Measurements from ENCODE around the gene PARD6G. TPM values are rescaled to one million over a fixed set of nuclear protein-coding genes. Genes with fewer than 3 reads are reported as not detected.

The PARD6G gene
- total and polyA plus RNA-seq, 9 donors: 8.2 to 16.7 (median 12.5) TPM

- intact Hi-C loops (cut with DNase I): no loop called here
- H3K27ac ChIP-seq: no peak overlapping the region
- no peak for DNase-seq
- no peaks in the 10 kb centered on the region for H3K36me3 ChIP-seq
- no peaks in the 10 kb centered on the region for H3K27me3 ChIP-seq
- TF ChIP-seq EP300 (IDR thresholded peaks at IDR 0.05): no peak
- TF ChIP-seq POLR2A (IDR thresholded peaks at IDR 0.05): no peak
- no peak for TF ChIP-seq CTCF (IDR thresholded peaks at IDR 0.05)
- no peaks in the 10 kb centered on the region for H3K9me3 ChIP-seq
- no peaks in the 10 kb centered on the region for H3K4me1 ChIP-seq (ENCODE audit: insufficient read depth)
- 93 to 98% (median 94%) methylated on average over 2 of the region's 2 CpGs for WGBS, 3 donors
- H3K4me3 ChIP-seq: no peak overlapping the region
Observed at GRCh38 chr18:80204142-80204541, 43.2 kb downstream of the PARD6G start.

DNA sequence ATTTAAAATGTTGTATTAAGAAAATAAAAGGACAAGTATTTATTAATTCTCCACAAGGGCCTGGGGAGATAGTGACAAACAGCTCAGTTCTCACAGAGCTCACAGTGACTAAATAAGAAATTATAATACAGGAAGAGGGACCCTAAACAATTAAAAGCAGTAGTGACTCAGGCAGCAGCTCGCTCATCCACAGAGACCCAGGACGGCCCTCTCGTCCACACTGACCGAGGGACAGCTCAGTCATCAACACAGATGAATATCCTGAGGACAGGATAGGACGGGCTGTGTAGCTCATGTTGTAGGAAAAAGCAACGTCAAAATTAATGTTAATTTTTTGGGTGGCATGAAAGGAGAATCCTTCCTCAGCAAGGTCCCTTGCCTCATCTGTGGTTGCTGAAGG, 44.1 kb downstream of the PARD6G start:
- H3K36me3 ChIP-seq: no peaks in the 10 kb centered on the region
- H3K9me3 ChIP-seq: no peaks in the 10 kb centered on the region
- H3K4me1 ChIP-seq (ENCODE audit: insufficient read depth): no peaks in the 10 kb centered on the region
- H3K4me3 ChIP-seq: no peak overlapping the region
- DNase-seq: no peak
- H3K27ac ChIP-seq: no peak overlapping the region
- TF ChIP-seq EP300 (IDR thresholded peaks at IDR 0.05): no peak
- TF ChIP-seq CTCF (IDR thresholded peaks at IDR 0.05): no peak
- TF ChIP-seq POLR2A (IDR thresholded peaks at IDR 0.05): no peak
- intact Hi-C loops (cut with DNase I): no loop called here
- no peaks in the 10 kb centered on the region for H3K27me3 ChIP-seq
- 89 to 93% (median 93%) methylated on average over 6 of the region's 6 CpGs for WGBS, 3 donors

GRCh38 chr18:80202264-80202998, 44.9 kb downstream of the PARD6G start:
- Histone ChIP-seq H3K4me1 (ENCODE audit: insufficient read depth) (peaks cover 5% of the 10 kb centered on the region), H3K9me3 (no peaks in the 10 kb centered on the region), H3K4me3 (no peak overlapping the region), H3K27ac (no peak overlapping the region), H3K36me3 (no peaks in the 10 kb centered on the region), H3K27me3 (no peaks in the 10 kb centered on the region)
- 89 to 93% (median 92%) methylated on average over 12 of the region's 12 CpGs for WGBS, 3 donors
- no peak for TF ChIP-seq POLR2A (IDR thresholded peaks at IDR 0.05)
- no peak for DNase-seq
- intact Hi-C loops (cut with DNase I): no loop called here

DNA sequence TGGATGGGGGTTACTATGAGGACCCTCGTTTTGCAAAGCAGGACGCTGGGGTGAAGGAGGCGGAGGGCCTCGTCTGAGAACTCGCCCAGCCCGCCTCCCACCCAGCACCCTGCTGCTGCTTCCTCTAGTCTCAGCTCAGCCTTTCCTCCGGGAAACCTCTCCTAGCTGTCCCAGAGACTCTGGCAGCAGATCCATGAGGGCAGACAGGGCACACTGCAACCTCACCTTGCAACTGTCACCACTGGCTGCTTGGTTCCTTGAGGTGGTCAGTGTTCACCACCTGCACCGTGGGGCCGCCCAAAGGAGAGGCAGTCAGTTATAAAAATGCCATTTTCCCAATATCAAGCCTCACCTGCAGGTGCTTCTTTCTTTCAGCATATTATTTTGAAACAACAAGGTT, 45.6 kb downstream of the PARD6G start:
- 72 to 76% (median 73%) methylated on average over 9 of the region's 9 CpGs for WGBS, 3 donors
- intact Hi-C loops (cut with DNase I): no loop called here
- Histone ChIP-seq H3K27ac (no peak overlapping the region), H3K27me3 (no peaks in the 10 kb centered on the region), H3K4me3 (no peak overlapping the region), H3K36me3 (no peaks in the 10 kb centered on the region), H3K9me3 (no peaks in the 10 kb centered on the region), H3K4me1 (ENCODE audit: insufficient read depth) (peaks cover 7% of the 10 kb centered on the region)
- no peak for DNase-seq
- TF ChIP-seq CTCF (IDR thresholded peaks at IDR 0.05): no peak
- TF ChIP-seq POLR2A (IDR thresholded peaks at IDR 0.05): no peak
- TF ChIP-seq EP300 (IDR thresholded peaks at IDR 0.05): no peak

DNA sequence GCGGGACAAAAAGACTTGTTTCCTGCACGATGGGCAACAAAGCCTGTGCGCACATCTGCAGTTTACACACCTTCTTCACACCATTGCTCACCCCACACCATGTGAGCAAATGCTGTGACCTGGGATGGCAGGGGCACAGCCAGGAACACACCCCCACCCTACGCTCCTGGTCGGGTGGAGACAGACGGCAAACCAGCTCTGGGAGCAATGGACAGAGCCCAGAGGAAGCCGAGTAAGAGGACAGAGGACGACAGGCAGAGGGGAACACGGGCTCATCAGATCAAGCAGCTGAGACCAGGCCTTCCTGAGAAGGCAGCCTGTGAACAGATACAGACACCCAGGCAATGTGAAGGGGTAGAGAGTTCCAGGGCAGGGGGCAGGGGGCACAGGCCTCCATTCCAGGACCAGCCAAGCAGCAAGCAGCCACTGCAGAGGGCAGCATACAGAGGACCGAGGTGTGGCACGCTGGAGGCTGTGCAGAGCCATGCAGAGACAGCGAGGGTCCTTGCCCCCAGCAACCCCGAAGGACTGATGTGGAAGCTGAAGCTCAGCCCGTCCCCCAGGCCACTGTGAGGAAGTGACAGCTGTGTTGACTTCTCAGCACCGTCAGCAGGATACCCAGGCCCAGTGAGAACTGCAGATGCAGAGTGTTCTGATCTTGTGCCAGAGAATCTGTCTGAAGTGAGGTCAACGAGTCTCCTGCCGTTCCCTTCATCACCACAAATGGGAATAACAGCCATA, 46.2 kb downstream of the PARD6G start:
- TF ChIP-seq EP300 (IDR thresholded peaks at IDR 0.05) (no peak), POLR2A (IDR thresholded peaks at IDR 0.05) (no peak), CTCF (IDR thresholded peaks at IDR 0.05) (no peak)
- Histone ChIP-seq H3K4me1 (ENCODE audit: insufficient read depth) (peaks cover 9% of the 10 kb centered on the region), H3K27ac (no peak overlapping the region), H3K4me3 (no peak overlapping the region), H3K36me3 (no peaks in the 10 kb centered on the region), H3K9me3 (no peaks in the 10 kb centered on the region), H3K27me3 (no peaks in the 10 kb centered on the region)
- DNase-seq: no peak
- 55 to 75% (median 63%) methylated on average over 17 of the region's 17 CpGs for WGBS, 3 donors
- intact Hi-C loops (cut with DNase I): no loop called here
